WTC11 (cell line): ENCODE data around the gene ANKRD9. TPM values are rescaled to one million over a fixed set of nuclear protein-coding genes. Genes with fewer than 3 reads are reported as not detected.

ENCODE experiments used
- ATAC-seq: fragments of 200-7000 bp; cut with Tn5 transposase; 2 replicates; pipeline ENCODE4 v1.10.0; 2021; ENCODE audit warnings: mild to moderate bottlenecking, moderate library complexity
- CTCF ChIA-PET: fragments of 300-600 bp; sonication (Branson Sonifier 250); formaldehyde crosslinking; loops from one replicate; lab custom pipeline; 2021; ENCODE audit warnings: antibody characterized with exemption; lab: Charles Lee
- POLR2A ChIA-PET: fragments of 350-600 bp; sonication (Branson Sonifier 250); formaldehyde crosslinking; loops from one replicate; lab custom pipeline; 2021; ENCODE audit warnings: antibody characterized with exemption; lab: Charles Lee
- DNase-seq: peaks from one replicate; pipeline ENCODE4 v3.0.0; 2021; ENCODE audit warnings: low spot score
- H3K27ac Mint-ChIP-seq: 2 replicates; pipeline ENCODE4 v1.8.0; 2021; ENCODE audit warnings: mixed read lengths
- H3K27me3 Mint-ChIP-seq: 2 replicates; pipeline ENCODE4 v1.8.0; 2021; ENCODE audit warnings: low read depth, mild to moderate bottlenecking, moderate library complexity, mixed read lengths
- H3K36me3 Mint-ChIP-seq: 2 replicates; pipeline ENCODE4 v1.8.0; 2021; ENCODE audit warnings: mixed read lengths
- H3K4me1 Mint-ChIP-seq: 2 replicates; pipeline ENCODE4 v1.8.0; 2022; ENCODE audit warnings: mixed read lengths
- H3K4me3 Mint-ChIP-seq: 2 replicates; pipeline ENCODE4 v1.8.0; 2021; ENCODE audit warnings: mild to moderate bottlenecking, moderate library complexity, mixed read lengths
- H3K9me3 Mint-ChIP-seq: 2 replicates; pipeline ENCODE4 v1.8.0; 2021; ENCODE audit warnings: mixed read lengths
- CREB1 ChIP-seq: sonication (generic); formaldehyde crosslinking; IDR thresholded peaks from 2 replicates; pipeline ENCODE4 v1.8.0; 2023; ENCODE audit warnings: mild to moderate bottlenecking, missing genetic modification reagents
- EMX1 ChIP-seq: fragments of 250-450 bp; sonication (Bioruptor Pico); IDR thresholded peaks from 2 replicates; pipeline ENCODE4 v1.8.0; 2021; ENCODE audit warnings: mild to moderate bottlenecking
- FOXK1 ChIP-seq: sonication (generic); formaldehyde crosslinking; IDR thresholded peaks from 2 replicates; pipeline ENCODE4 v1.8.0; 2022; ENCODE audit warnings: mild to moderate bottlenecking, moderate library complexity, missing genetic modification reagents
- FOXP1 ChIP-seq: sonication (generic); formaldehyde crosslinking; IDR thresholded peaks from 2 replicates; pipeline ENCODE4 v1.8.0; 2022; ENCODE audit warnings: missing genetic modification reagents, mild to moderate bottlenecking, moderate library complexity, borderline replicate concordance
- HMGXB4 ChIP-seq: sonication (generic); formaldehyde crosslinking; IDR thresholded peaks from 2 replicates; pipeline ENCODE4 v1.8.1; 2023; ENCODE audit warnings: mild to moderate bottlenecking, moderate library complexity, missing genetic modification reagents
- IRF1 ChIP-seq: sonication (generic); formaldehyde crosslinking; IDR thresholded peaks from 2 replicates; pipeline ENCODE4 v1.8.0; 2023; ENCODE audit warnings: missing genetic modification reagents
- MYBL2 ChIP-seq: sonication (generic); formaldehyde crosslinking; IDR thresholded peaks from 2 replicates; pipeline ENCODE4 v1.8.1; 2023; ENCODE audit warnings: mild to moderate bottlenecking, moderate library complexity, missing genetic modification reagents
- NFE2L1 ChIP-seq: sonication (generic); formaldehyde crosslinking; IDR thresholded peaks from 2 replicates; pipeline ENCODE4 v1.8.1; 2023; ENCODE audit warnings: missing genetic modification reagents
- NR3C1 ChIP-seq: sonication (generic); formaldehyde crosslinking; conservative IDR thresholded peaks from 2 replicates; pipeline ENCODE4 v1.8.1; 2023; ENCODE audit warnings: low read depth, mild to moderate bottlenecking, missing genetic modification reagents
- SMAD3 ChIP-seq: sonication (generic); formaldehyde crosslinking; IDR thresholded peaks from 2 replicates; pipeline ENCODE4 v1.8.0; 2022; ENCODE audit warnings: missing genetic modification reagents, mild to moderate bottlenecking, borderline replicate concordance
- STAT6 ChIP-seq: sonication (generic); formaldehyde crosslinking; conservative IDR thresholded peaks from 2 replicates; pipeline ENCODE4 v1.8.1; 2023; ENCODE audit warnings: mild to moderate bottlenecking, low read depth, missing genetic modification reagents, moderate library complexity
- TCF7 ChIP-seq: sonication (generic); formaldehyde crosslinking; IDR thresholded peaks from 2 replicates; pipeline ENCODE4 v1.8.0; 2022; ENCODE audit warnings: mild to moderate bottlenecking, low read depth, missing genetic modification reagents, moderate library complexity
- TP53 ChIP-seq: sonication (generic); formaldehyde crosslinking; IDR thresholded peaks from 2 replicates; pipeline ENCODE4 v1.8.1; 2023; ENCODE audit warnings: mild to moderate bottlenecking, missing genetic modification reagents
- ZBTB43 ChIP-seq: sonication (generic); formaldehyde crosslinking; IDR thresholded peaks from 2 replicates; pipeline ENCODE4 v1.8.1; 2023; ENCODE audit warnings: mild to moderate bottlenecking, missing genetic modification reagents
- ZNF281 ChIP-seq: sonication (generic); formaldehyde crosslinking; IDR thresholded peaks from 2 replicates; pipeline ENCODE4 v1.8.0; 2023; ENCODE audit warnings: mild to moderate bottlenecking, missing genetic modification reagents
- total RNA-seq: library from RNA; stranded (reverse); gene quantifications from 3 replicates; pipeline ENCODE4 v1.2.3, GENCODE V29; 2021

The ANKRD9 gene
- total RNA-seq, 1 experiment from 2014 or later: 63.8 TPM

GRCh38 chr14:102481791-102482238 lies 27.8 kb downstream of the ANKRD9 start (continued):
- TF ChIP-seq ZBTB43 (no peak), EMX1 (CRISPR knock-in tag) (no peak), NFE2L1 (CRISPR knock-in tag) (no peak), NR3C1 (CRISPR knock-in tag) (no peak), TCF7 (CRISPR knock-in tag) (no peak), ZNF281 (CRISPR knock-in tag) (no peak), MYBL2 (no peak)

- CTCF ChIA-PET: interaction anchor here (1.2 to 1.3 kb wide), 2 partner anchors 17 to 43 kb away, joined by 4 to 7 read pairs; no protein-coding TSS in a partner anchor
- ATAC-seq: no peak
- H3K4me3 Mint-ChIP-seq: no peak overlapping the region
Measured at GRCh38 chr14:102481371-102481770, 28.2 kb downstream of the ANKRD9 start.

GRCh38 chr14:102479777-102480176 lies 29.8 kb downstream of the ANKRD9 start:
- H3K4me3 Mint-ChIP-seq: no peak overlapping the region
- TF ChIP-seq SMAD3 (CRISPR knock-in tag) (no peak), STAT6 (CRISPR knock-in tag) (no peak), HMGXB4 (CRISPR knock-in tag) (no peak), IRF1 (CRISPR knock-in tag) (no peak), FOXP1 (CRISPR knock-in tag) (no peak), TP53 (CRISPR knock-in tag) (no peak), CREB1 (CRISPR knock-in tag) (no peak)
- TF ChIP-seq, all 79 proteins: peak for 0
- peaks cover 7% of the 10 kb centered on the region for H3K36me3 Mint-ChIP-seq
- peak overlapping the region; percentile 33; the same call in 1 of the 2 replicates for H3K27ac Mint-ChIP-seq
- peaks cover 8% of the 10 kb centered on the region; the same call in 1 of the 2 replicates for H3K9me3 Mint-ChIP-seq
- no peaks in the 10 kb centered on the region for H3K4me1 Mint-ChIP-seq
- ChIA-PET POLR2A (no interaction called here), CTCF (interaction anchor here (0.7 to 1.1 kb wide), 2 partner anchors 18 to 42 kb away, joined by 4 read pairs; no protein-coding TSS in a partner anchor)
- ATAC-seq (no peak), DNase-seq (no peak)
- no peaks in the 10 kb centered on the region for H3K27me3 Mint-ChIP-seq

More at GRCh38 chr14:102481371-102481770, 28.2 kb downstream of the ANKRD9 start:
- no peaks in the 10 kb centered on the region for H3K4me1 Mint-ChIP-seq
- DNase-seq: no peak
- no peaks in the 10 kb centered on the region for H3K27me3 Mint-ChIP-seq
- peaks cover 8% of the 10 kb centered on the region; the same call in 1 of the 2 replicates for H3K9me3 Mint-ChIP-seq
- peaks cover 5% of the 10 kb centered on the region for H3K36me3 Mint-ChIP-seq
- POLR2A ChIA-PET: no interaction called here
- no peak for TF ChIP-seq FOXK1
- H3K27ac Mint-ChIP-seq: no peak overlapping the region
